ENCODE data around the gene PPP1R9B.

Gene PPP1R9B

DNA sequence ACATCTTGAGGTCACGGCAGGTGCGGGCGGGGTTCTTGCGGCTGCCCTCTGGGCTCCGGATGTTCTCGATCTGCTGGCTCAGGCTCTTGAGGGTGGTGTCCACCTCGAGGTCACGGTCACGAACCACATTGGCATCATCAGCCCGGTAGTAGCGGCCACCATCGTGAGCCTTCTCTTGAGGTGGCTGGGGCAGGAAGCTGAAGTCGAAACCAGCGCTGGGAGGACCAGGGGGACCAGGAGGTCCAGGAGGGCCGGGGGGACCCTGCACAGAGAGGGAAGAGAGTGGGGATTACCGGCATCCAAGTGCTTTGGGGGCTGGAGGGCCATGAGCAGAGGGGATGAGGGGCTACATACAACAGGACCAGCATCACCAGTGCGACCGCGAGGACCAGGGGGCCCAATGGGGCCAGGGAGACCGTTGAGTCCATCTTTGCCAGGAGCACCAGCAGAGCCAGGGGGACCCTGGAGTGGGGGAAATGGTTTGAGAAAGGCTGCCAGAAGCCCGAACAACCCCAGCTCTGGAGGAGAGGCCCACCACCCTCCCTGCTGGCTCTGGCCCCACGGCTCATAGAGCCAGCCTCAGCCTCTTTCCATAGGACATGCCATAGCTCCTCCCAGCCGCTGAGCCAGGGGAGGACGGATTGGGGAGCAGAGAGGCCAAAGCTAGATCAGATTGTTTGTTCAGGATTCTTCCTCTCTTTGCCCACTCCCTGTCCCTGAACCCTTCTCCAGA is 36.4 kb upstream of the PPP1R9B start:
- TF ChIP-seq, protein P1, sequence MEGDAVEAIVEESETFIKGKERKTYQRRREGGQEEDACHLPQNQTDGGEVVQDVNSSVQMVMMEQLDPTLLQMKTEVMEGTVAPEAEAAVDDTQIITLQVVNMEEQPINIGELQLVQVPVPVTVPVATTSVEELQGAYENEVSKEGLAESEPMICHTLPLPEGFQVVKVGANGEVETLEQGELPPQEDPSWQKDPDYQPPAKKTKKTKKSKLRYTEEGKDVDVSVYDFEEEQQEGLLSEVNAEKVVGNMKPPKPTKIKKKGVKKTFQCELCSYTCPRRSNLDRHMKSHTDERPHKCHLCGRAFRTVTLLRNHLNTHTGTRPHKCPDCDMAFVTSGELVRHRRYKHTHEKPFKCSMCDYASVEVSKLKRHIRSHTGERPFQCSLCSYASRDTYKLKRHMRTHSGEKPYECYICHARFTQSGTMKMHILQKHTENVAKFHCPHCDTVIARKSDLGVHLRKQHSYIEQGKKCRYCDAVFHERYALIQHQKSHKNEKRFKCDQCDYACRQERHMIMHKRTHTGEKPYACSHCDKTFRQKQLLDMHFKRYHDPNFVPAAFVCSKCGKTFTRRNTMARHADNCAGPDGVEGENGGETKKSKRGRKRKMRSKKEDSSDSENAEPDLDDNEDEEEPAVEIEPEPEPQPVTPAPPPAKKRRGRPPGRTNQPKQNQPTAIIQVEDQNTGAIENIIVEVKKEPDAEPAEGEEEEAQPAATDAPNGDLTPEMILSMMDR (conservative IDR thresholded peaks at IDR 0.05; ENCODE audit: low read depth, low read length), result no peak
- DNase-seq (ENCODE audit: low read depth), result no peak
- no peak overlapping the region for H3K4me3 ChIP-seq (ENCODE audit: low read length)

DNA sequence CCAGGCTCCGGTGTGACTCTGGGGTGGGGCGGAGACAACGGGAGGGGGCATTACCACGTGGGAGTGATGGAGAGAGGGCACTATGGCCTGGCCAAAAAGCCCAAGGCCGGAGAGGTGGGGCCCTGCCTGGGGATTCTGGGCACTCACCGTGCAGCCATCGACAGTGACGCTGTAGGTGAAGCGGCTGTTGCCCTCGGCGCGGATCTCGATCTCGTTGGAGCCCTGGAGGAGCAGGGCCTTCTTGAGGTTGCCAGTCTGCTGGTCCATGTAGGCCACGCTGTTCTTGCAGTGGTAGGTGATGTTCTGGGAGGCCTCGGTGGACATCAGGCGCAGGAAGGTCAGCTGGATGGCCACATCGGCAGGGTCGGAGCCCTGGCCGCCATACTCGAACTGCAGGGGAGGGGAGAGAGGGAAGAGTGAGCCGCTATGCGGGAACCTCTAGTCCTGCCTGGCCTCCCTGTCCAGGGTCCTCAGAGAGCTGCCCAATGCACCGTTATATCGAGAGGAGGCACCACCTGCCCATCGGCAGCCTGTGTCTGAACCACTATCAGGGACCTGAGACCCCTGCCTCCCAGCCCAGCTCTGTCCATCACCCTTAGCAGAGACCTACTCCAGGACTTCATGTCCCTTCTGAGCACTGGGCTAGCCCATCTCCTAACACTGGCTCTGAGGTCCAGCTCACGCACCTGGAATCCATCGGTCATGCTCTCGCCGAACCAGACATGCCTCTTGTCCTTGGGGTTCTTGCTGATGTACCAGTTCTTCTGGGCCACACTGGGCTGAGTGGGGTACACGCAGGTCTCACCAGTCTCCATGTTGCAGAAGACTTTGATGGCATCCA is 35.4 kb upstream of the PPP1R9B start:
- TF ChIP-seq, protein P1 (conservative IDR thresholded peaks at IDR 0.05; ENCODE audit: low read depth, low read length), result no peak
- DNase-seq (ENCODE audit: low read depth), result no peak

DNA sequence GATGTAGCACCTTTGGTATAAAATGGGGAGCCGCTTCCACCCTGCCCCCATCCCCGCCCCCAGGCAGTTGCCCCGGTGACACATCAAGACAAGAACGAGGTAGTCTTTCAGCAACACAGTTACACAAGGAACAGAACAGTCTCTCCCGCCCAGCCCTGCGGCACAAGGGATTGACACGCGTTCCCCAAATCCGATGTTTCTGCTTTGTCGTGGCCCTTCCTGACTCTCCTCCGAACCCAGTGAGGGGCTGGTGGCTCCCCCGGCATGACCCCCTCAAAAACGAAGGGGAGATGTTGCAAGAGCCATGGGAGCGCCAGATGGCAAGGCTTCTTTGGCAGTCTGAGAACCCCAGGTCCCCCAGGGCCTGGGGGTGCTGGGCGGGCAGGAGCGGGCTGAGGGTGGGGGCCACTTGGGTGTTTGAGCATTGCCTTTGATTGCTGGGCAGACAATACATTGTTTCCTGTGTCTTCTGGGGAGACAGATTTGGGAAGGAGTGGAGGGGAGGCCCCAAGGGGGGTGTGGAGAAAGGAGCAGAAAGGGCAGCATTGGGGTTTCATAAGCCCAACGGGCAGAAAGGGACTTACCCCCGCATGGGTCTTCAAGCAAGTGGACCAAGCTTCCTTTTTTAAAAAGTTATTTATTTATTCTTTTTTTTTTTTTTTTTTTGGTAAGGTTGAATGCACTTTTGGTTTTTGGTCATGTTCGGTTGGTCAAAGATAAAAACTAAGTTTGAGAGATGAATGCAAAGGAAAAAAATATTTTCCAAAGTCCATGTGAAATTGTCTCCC is 34.3 kb upstream of the PPP1R9B start:
- H3K4me3 ChIP-seq (ENCODE audit: low read length), result no peak overlapping the region
- DNase-seq (ENCODE audit: low read depth), result no peak
- TF ChIP-seq, protein P1 (conservative IDR thresholded peaks at IDR 0.05; ENCODE audit: low read depth, low read length), result no peak

More for the DNA sequence above, 35.4 kb upstream of the PPP1R9B start:
- H3K4me3 ChIP-seq (ENCODE audit: low read length), result no peak overlapping the region

DNA sequence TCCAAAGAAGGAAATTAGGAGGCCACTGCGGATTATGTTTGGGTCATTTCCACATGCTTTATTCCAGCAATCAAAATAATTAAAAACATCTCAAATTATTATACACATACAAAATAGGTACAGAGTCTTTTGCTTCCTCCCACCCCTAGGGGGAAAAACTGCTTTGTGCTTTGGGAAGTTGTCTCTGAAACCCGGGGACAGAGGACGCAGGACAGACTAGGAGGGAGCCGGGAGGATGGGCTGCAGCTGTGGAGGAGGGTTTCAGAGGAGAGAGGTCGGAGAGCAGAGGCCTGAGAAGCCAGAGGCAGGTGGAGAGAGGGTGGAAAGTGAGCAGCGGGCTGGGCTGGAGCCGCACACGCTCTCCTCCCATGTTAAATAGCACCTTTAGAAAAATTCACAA is 33.6 kb upstream of the PPP1R9B start:
- DNase-seq (ENCODE audit: low read depth), result no peak
- H3K4me3 ChIP-seq (ENCODE audit: low read length), result no peak overlapping the region
- TF ChIP-seq, protein P1 (conservative IDR thresholded peaks at IDR 0.05; ENCODE audit: low read depth, low read length), result peak; percentile 29

DNA sequence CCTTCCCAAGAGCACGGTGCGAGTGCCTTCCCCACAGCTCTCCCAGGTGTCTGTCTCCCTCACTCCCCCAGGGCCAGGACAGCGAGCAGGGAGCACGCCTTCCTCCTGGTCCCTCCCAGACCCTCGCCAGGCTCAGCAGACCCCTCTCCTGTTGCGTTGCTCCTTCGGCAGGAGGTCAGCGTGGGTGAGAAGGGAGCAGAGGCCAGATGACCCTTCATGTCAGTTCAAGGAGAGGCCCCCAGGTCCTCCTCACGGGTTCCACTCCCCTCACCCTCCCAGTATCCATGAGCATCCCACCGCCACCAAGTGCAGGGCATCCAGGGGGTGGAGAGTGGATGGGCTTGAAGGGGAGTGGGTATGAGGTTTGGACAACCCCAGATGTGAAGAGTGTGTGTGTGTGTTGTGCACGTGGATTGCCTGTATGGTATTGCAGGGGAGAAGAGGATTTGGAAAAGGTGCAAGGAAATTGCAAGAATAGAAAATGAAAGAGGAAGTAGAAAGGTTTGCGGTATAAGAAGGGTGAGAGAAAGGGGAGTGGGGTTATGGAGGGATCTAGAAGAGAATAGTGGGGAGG is 33.0 kb upstream of the PPP1R9B start:
- DNase-seq (ENCODE audit: low read depth), result no peak
- H3K4me3 ChIP-seq (ENCODE audit: low read length), result no peak overlapping the region
- TF ChIP-seq, protein P1 (conservative IDR thresholded peaks at IDR 0.05; ENCODE audit: low read depth, low read length), result no peak

DNA sequence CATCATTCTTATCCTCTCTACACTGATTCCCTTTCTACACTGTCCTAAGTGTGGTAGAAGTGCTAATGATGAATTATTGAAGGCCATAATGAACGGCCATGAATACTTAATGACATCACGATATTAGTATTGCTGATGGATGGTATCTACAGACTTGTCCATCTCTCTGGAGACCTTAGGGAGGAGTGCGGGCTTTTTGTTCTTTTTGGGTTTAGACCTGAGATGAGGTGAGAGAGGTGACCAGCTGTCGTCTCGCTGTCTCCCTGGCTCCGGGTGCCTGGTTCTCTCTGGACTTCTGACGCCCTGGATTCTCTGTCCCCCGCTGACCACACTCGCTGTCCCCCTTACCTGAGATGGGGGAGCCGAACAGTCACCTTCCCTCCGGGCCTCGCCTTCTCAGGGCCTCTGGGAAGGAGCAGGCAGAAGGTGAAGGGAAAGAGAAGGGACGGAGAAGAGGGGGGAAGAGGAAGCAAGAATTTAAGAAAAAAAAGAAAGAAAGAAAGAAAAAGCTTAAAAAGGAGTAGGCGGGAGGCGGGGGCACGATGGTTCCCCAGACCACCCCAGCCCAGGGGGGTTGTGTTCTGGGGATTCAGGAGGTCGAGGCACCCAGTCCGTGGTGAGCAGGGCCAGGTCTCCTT is 32.4 kb upstream of the PPP1R9B start:
- TF ChIP-seq, protein P1 (conservative IDR thresholded peaks at IDR 0.05; ENCODE audit: low read depth, low read length), result no peak
- H3K4me3 ChIP-seq (ENCODE audit: low read length), result no peak overlapping the region
- no peak for DNase-seq (ENCODE audit: low read depth)

Data from retinal pigment epithelial cell (primary cell).